ENCODE data around the gene PAQR4.

DNA sequence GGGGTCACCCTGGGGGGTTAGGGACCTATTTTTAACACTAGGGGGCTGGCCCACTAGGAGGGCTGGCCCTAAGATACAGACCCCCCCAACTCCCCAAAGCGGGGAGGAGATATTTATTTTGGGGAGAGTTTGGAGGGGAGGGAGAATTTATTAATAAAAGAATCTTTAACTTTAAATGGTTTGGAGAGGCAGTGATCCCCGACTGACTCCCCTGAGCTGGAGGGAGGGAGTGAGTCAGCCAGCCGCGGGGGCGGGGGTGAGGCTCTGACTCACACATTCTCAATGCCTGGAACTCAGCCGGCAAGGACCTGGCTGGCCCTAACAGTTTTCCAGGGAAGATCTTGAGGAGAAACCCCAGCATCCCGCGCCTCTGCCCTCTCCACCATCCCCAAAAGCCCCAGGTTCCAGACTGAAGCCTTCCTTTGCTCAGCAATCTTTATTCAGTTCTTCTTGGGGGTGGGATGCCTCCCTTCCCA lies 53.1 kb downstream of the PAQR4 start:
- TF ChIP-seq, protein P1, sequence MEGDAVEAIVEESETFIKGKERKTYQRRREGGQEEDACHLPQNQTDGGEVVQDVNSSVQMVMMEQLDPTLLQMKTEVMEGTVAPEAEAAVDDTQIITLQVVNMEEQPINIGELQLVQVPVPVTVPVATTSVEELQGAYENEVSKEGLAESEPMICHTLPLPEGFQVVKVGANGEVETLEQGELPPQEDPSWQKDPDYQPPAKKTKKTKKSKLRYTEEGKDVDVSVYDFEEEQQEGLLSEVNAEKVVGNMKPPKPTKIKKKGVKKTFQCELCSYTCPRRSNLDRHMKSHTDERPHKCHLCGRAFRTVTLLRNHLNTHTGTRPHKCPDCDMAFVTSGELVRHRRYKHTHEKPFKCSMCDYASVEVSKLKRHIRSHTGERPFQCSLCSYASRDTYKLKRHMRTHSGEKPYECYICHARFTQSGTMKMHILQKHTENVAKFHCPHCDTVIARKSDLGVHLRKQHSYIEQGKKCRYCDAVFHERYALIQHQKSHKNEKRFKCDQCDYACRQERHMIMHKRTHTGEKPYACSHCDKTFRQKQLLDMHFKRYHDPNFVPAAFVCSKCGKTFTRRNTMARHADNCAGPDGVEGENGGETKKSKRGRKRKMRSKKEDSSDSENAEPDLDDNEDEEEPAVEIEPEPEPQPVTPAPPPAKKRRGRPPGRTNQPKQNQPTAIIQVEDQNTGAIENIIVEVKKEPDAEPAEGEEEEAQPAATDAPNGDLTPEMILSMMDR (IDR thresholded peaks at IDR 0.05), result no peak
- TF ChIP-seq POLR2A (IDR thresholded peaks at IDR 0.05), result no peak
- no peak for TF ChIP-seq EP300 (IDR thresholded peaks at IDR 0.05)

Data from gastroesophageal sphincter (tissue), 3 donors.